ENCODE results near the gene CLDN18. TPM values are rescaled to one million over a fixed set of nuclear protein-coding genes. Genes with fewer than 3 reads are reported as not detected.
A peak's percentile ranks its signal among the peaks of the same experiment; 100 is the strongest.

The CLDN18 gene
- total and polyA plus RNA-seq, 10 of the 15 experiments (the other 5 are each of a cell fraction or from before 2014, with no cell fraction given) = 0.05 to 0.28 (median 0.18) TPM; not detected in 1

DNA sequence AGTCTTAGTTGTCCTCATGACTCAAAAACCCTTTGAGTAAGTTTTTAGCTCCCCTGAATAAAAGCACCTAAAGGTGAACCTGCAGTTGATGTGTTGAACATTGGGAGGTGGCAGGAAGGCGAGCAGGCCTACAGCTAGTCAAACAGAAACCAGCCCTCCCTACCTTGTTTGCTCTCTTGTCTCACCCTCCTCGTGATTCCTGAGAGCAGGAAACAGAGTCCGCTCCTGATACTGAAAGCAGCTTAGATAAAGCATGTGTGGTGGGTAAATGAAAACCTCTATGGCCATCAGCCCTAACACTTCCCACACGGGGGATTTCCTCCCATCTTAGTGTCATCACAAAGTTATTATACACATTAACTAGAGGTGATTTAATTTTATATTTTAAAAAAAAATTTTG, 21.8 kb upstream of the CLDN18 start (continued):
- TF ChIP-seq, protein P1, sequence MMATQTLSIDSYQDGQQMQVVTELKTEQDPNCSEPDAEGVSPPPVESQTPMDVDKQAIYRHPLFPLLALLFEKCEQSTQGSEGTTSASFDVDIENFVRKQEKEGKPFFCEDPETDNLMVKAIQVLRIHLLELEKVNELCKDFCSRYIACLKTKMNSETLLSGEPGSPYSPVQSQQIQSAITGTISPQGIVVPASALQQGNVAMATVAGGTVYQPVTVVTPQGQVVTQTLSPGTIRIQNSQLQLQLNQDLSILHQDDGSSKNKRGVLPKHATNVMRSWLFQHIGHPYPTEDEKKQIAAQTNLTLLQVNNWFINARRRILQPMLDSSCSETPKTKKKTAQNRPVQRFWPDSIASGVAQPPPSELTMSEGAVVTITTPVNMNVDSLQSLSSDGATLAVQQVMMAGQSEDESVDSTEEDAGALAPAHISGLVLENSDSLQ (IDR thresholded peaks at IDR 0.05) = no peak
- TF ChIP-seq TCF3 (IDR thresholded peaks at IDR 0.05; ENCODE audit: borderline replicate concordance, insufficient read depth, low read depth, low read length) (no peak), IKZF2 (IDR thresholded peaks at IDR 0.05) (peak; percentile 100), SIN3A (IDR thresholded peaks at IDR 0.05; ENCODE audit: low read depth, low read length) (no peak), MYB (IDR thresholded peaks at IDR 0.05; ENCODE audit: borderline replicate concordance, low read depth, low read length) (no peak), GATAD2B (conservative IDR thresholded peaks at IDR 0.05; ENCODE audit: low read depth) (no peak), JUNB (IDR thresholded peaks at IDR 0.05) (peak; percentile 77), POLR2AphosphoS5 (IDR thresholded peaks at IDR 0.05; ENCODE audit: low read length) (no peak), ZNF207 (IDR thresholded peaks at IDR 0.05; ENCODE audit: borderline replicate concordance) (no peak), STAT3 (IDR thresholded peaks at IDR 0.05; ENCODE audit: low read depth, low read length) (0 out of 2 replicates have a peak, but pooled peaks have one; percentile 29), RBBP5 (conservative IDR thresholded peaks at IDR 0.05) (no peak), WRNIP1 (IDR thresholded peaks at IDR 0.05; ENCODE audit: borderline replicate concordance, low read depth, low read length) (no peak), ZNF384 (IDR thresholded peaks at IDR 0.05; ENCODE audit: borderline replicate concordance, low read depth, low read length) (no peak), BACH1 (IDR thresholded peaks at IDR 0.05; ENCODE audit: borderline replicate concordance) (peak; percentile 29; the same call in 1 of the 2 replicates), TBL1XR1 (IDR thresholded peaks at IDR 0.05; ENCODE audit: low read depth, low read length) (peak; percentile 44; the same call in 1 of the 2 replicates), RELA (IDR thresholded peaks at IDR 0.05; ENCODE audit: borderline replicate concordance, partially characterized antibody) (peak; percentile 89), ZBED1 (IDR thresholded peaks at IDR 0.05; ENCODE audit: borderline replicate concordance) (no peak), ETV6 (conservative IDR thresholded peaks at IDR 0.05 in 1 of 2, IDR thresholded peaks at IDR 0.05 in 1 of 2; ENCODE audit: borderline replicate concordance in 1 of 2, low read depth in 1 of 2) (peak in 1 of 2 experiments; percentile 79; a peak in 2 of 4 replicates), SUPT20H (IDR thresholded peaks at IDR 0.05; ENCODE audit: borderline replicate concordance, control insufficient read depth, low read depth, low read length) (no peak), CREB1 (IDR thresholded peaks at IDR 0.05; ENCODE audit: low read depth) (0 out of 2 replicates have a peak, but pooled peaks have one; percentile 12), KAT2A (conservative IDR thresholded peaks at IDR 0.05; ENCODE audit: control insufficient read depth, low read depth, low read length) (no peak), NRF1 (conservative IDR thresholded peaks at IDR 0.05; ENCODE audit: low read depth, low read length) (no peak)
- TF ChIP-seq, protein P2, sequence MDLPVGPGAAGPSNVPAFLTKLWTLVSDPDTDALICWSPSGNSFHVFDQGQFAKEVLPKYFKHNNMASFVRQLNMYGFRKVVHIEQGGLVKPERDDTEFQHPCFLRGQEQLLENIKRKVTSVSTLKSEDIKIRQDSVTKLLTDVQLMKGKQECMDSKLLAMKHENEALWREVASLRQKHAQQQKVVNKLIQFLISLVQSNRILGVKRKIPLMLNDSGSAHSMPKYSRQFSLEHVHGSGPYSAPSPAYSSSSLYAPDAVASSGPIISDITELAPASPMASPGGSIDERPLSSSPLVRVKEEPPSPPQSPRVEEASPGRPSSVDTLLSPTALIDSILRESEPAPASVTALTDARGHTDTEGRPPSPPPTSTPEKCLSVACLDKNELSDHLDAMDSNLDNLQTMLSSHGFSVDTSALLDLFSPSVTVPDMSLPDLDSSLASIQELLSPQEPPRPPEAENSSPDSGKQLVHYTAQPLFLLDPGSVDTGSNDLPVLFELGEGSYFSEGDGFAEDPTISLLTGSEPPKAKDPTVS (IDR thresholded peaks at IDR 0.05; ENCODE audit: low read depth, low read length) = no peak

Measured in GM12878 (cell line).